Panc1 (cell line): ENCODE data around the gene SLC38A5. TPM values are rescaled to one million over a fixed set of nuclear protein-coding genes. Genes with fewer than 3 reads are reported as not detected.

Experiments
- ATAC-seq: fragments of 200-7000 bp; cut with Tn5 transposase; 2 replicates; pipeline ENCODE4 v1.9.1; 2020; ENCODE audit warnings: mild to moderate bottlenecking, moderate library complexity
- BruUV-seq: library from RNA; stranded (reverse); fragments of 400-500 nt; replicated peaks from 2 replicates; lab custom pipeline; 2021; lab: Mats Ljungman, UMichigan
- CTCF ChIA-PET: fragments of 300-600 bp; sonication (Branson Sonifier 250); formaldehyde crosslinking; loops from one replicate; lab custom pipeline; 2022; ENCODE audit warnings: antibody characterized with exemption; lab: Charles Lee
- POLR2A ChIA-PET: fragments of 300-600 bp; sonication (Branson Sonifier 250); formaldehyde crosslinking; loops from one replicate; lab custom pipeline; 2022; ENCODE audit warnings: antibody characterized with exemption; lab: Charles Lee
- DNase-seq: peaks from one replicate; pipeline ENCODE4 v3.0.0-alpha.2; 2010; ENCODE audit warnings: low read depth, low spot score
- H3K27ac ChIP-seq: 2 replicates; pipeline ENCODE4 v1.5.1; 2011; ENCODE audit warnings: mild to moderate bottlenecking, low read length, inconsistent platforms
- H3K27me3 ChIP-seq: fragments of 200-500 bp; sonication (Bioruptor generic); 2 replicates; pipeline ENCODE4 v1.6.0; 2014; ENCODE audit warnings: low read length, inconsistent platforms; ENCODE audit not compliant: control insufficient read depth, insufficient read depth
- H3K36me3 ChIP-seq: fragments of 200-500 bp; sonication (Bioruptor generic); 2 replicates; pipeline ENCODE4 v1.5.1; 2014; ENCODE audit warnings: inconsistent platforms, mild to moderate bottlenecking, low read length, moderate library complexity; ENCODE audit not compliant: control insufficient read depth, insufficient read depth
- H3K4me1 ChIP-seq: 2 replicates; pipeline ENCODE4 v1.5.1; 2011; ENCODE audit warnings: inconsistent platforms, mild to moderate bottlenecking, low read length, moderate library complexity; ENCODE audit not compliant: control insufficient read depth, insufficient read depth
- H3K4me3 ChIP-seq, 2 experiments: 2 replicates each; pipeline ENCODE4 v1.5.1; 2011 to 2012; ENCODE audit warnings: low read depth in 2 of 2, low read length in 2 of 2, mild to moderate bottlenecking in 2 of 2, inconsistent platforms in 1 of 2, moderate library complexity in 1 of 2
- H3K9me3 ChIP-seq: fragments of 200-500 bp; sonication (Bioruptor generic); 2 replicates; pipeline ENCODE4 v1.5.1; 2014; ENCODE audit warnings: low read depth, mild to moderate bottlenecking, inconsistent platforms, low read length, moderate library complexity; ENCODE audit not compliant: control insufficient read depth, insufficient read depth
- CTCF ChIP-seq: fragments of 450-650 bp; IDR thresholded peaks from 2 replicates; pipeline ENCODE4 v1.5.1; 2017; ENCODE audit warnings: mild to moderate bottlenecking
- POLR2AphosphoS5 ChIP-seq: IDR thresholded peaks from 2 replicates; pipeline ENCODE4 v1.6.1; 2012; ENCODE audit warnings: mild to moderate bottlenecking, low read depth, low read length, moderate library complexity
- REST ChIP-seq, 2 experiments: IDR thresholded peaks; 2 replicates each; pipeline ENCODE4 v1.6.1; 2011 to 2012; ENCODE audit warnings: low read depth in 2 of 2, control low read depth in 1 of 2, low read length in 1 of 2, mild to moderate bottlenecking in 1 of 2, moderate library complexity in 1 of 2; ENCODE audit not compliant: insufficient read depth in 1 of 2
- SIN3A ChIP-seq: IDR thresholded peaks from 2 replicates; pipeline ENCODE4 v1.6.1; 2012; ENCODE audit warnings: low read depth, mild to moderate bottlenecking, low read length, moderate library complexity, borderline replicate concordance; ENCODE audit not compliant: insufficient read depth
- TCF7L2 ChIP-seq: IDR thresholded peaks from 2 replicates; pipeline ENCODE4 v1.6.1; 2011; ENCODE audit warnings: mild to moderate bottlenecking, low read depth, low read length, inconsistent platforms
- in situ Hi-C: cut with HindIII; loops from 2 replicates; pipeline ENCODE4 v1.10.0; 2016; ENCODE audit warnings: low sequenced_read_pairs, low pct_unique_long_range_greater_than_20kb
- intact Hi-C: fragments of 100-400 bp; cut with micrococcal nuclease; formaldehyde crosslinking; loops from one replicate; pipeline ENCODE4 v1.10.0; 2022; ENCODE audit not compliant: unreplicated experiment
- total RNA-seq: library from RNA; stranded (reverse); gene quantifications from one replicate; pipeline ENCODE4 v1.2.1, GENCODE V29; 2021; ENCODE audit not compliant: unreplicated experiment

The SLC38A5 gene
- total RNA-seq, 1 experiment from 2014 or later: 1.1 TPM

GRCh38 chrX:48478806-48479205, 8.7 kb upstream of the SLC38A5 start:
- H3K4me1 ChIP-seq: peaks cover 5% of the 10 kb centered on the region
- peaks cover 5% of the 10 kb centered on the region for H3K36me3 ChIP-seq
- H3K9me3 ChIP-seq: no peaks in the 10 kb centered on the region
- H3K27me3 ChIP-seq: no peaks in the 10 kb centered on the region
- CTCF ChIA-PET: no interaction called here
- ATAC-seq (no peak), DNase-seq (no peak)
- in situ Hi-C loops: no loop called here
- no peak for TF ChIP-seq TCF7L2
- TF ChIP-seq POLR2AphosphoS5: no peak
- no peak for TF ChIP-seq REST (IDR thresholded peaks at IDR 0.05; ENCODE audit: insufficient read depth in 1 of 2, low read depth in 2 of 2, low read length in 1 of 2)
- TF ChIP-seq CTCF: no peak
- no peak for TF ChIP-seq SIN3A
- BruUV-seq: no TSS peak
- no peak overlapping the region for H3K4me3 ChIP-seq
- H3K27ac ChIP-seq: no peak overlapping the region
- intact Hi-C loops: no loop called here
- POLR2A ChIA-PET: no interaction called here

GRCh38 chrX:48477960-48478755, 8.1 kb upstream of the SLC38A5 start:
- in situ Hi-C loops (no loop called here), intact Hi-C loops (no loop called here)
- Histone ChIP-seq H3K36me3 (peaks cover 2% of the 10 kb centered on the region), H3K27ac (no peak overlapping the region), H3K4me3 (no peak overlapping the region), H3K27me3 (no peaks in the 10 kb centered on the region), H3K4me1 (peaks cover 5% of the 10 kb centered on the region), H3K9me3 (no peaks in the 10 kb centered on the region)
- ChIA-PET POLR2A (no interaction called here), CTCF (no interaction called here)
- TF ChIP-seq TCF7L2 (no peak), CTCF (no peak)
- DNase-seq (no peak), ATAC-seq (no peak)
- BruUV-seq: no TSS peak
